Thyroid gland (tissue), 4 donors: Measurements from ENCODE around the gene MUC6. TPM values are rescaled to one million over a fixed set of nuclear protein-coding genes. Genes with fewer than 3 reads are reported as not detected.

Experiments used
- DNase-seq, 2 donors: peaks; one replicate each; pipeline ENCODE4 v3.0.0-alpha.2; 2019
- H3K27ac ChIP-seq, 3 donors: fragments of 200-600 bp; sonication (generic); 1 replicate in 2 of 3; 2 replicates in 1 of 3; pipeline ENCODE4 v1.5.1; 2016 to 2019; ENCODE audit warnings: mild to moderate bottlenecking in 1 of 3, moderate library complexity in 1 of 3
- H3K27me3 ChIP-seq: fragments of 200-600 bp; sonication (generic); one replicate; pipeline ENCODE4 v1.5.1; 2019
- H3K36me3 ChIP-seq, 2 donors: fragments of 200-600 bp; sonication (generic); one replicate each; pipeline ENCODE4 v1.5.1; 2016 to 2019
- H3K4me1 ChIP-seq, 2 donors: fragments of 200-600 bp; sonication (generic); one replicate each; pipeline ENCODE4 v1.5.1; 2017 to 2019
- H3K4me3 ChIP-seq, 3 donors: fragments of 200-600 bp; sonication (generic); replicated peaks in 1 of 3; 1 replicate in 2 of 3; 2 replicates in 1 of 3; pipeline ENCODE4 v1.5.1; 2016; ENCODE audit warnings: mild to moderate bottlenecking in 1 of 3
- H3K9me3 ChIP-seq: fragments of 200-600 bp; sonication (generic); one replicate; pipeline ENCODE4 v1.5.1; 2017
- CTCF ChIP-seq, 6 experiments: fragments of 200-600 bp in 3 of 6; fragments of 450-650 bp in 3 of 6; sonication (generic) in 3 of 6; IDR thresholded peaks; one replicate each; pipeline ENCODE4 v1.5.1; 2016 to 2019; ENCODE audit warnings: antibody characterized with exemption in 6 of 6, mild to moderate bottlenecking in 2 of 6, inconsistent platforms in 1 of 6, moderate library complexity in 1 of 6
- POLR2A ChIP-seq, 2 donors: fragments of 450-650 bp; IDR thresholded peaks; one replicate each; pipeline ENCODE4 v1.6.1; 2017; ENCODE audit warnings: antibody characterized with exemption in 2 of 2, mild to moderate bottlenecking in 2 of 2, moderate library complexity in 1 of 2
- WGBS, 2 donors: methylation state at CpG; one replicate each; pipeline ENCODE4 v1.1.5; 2017; 5-methylcytosine and 5-hydroxymethylcytosine counted together
- intact Hi-C: fragments of 100-400 bp; cut with DNase I; formaldehyde crosslinking; loops from one replicate; pipeline ENCODE4 v1.15.1; 2023
- total RNA-seq, 4 donors: library from RNA; depleted of rRNA; stranded (reverse); fragments of >200 nt; gene quantifications; one replicate each; pipeline ENCODE4 v1.2.3, GENCODE V29; 2016

Gene MUC6
- total RNA-seq, 4 donors from 2014 or later: not detected

- H3K4me3 ChIP-seq: no peak overlapping the region
- TF ChIP-seq POLR2A (IDR thresholded peaks at IDR 0.05): no peak
- no peak for TF ChIP-seq CTCF (IDR thresholded peaks at IDR 0.05)
- H3K9me3 ChIP-seq: no peaks in the 10 kb centered on the region
- H3K27ac ChIP-seq: no peak overlapping the region
- H3K36me3 ChIP-seq: peaks cover 42% of the 10 kb centered on the region in 2 donors
- WGBS, 2 donors: 95 to 97% methylated on average over 8 to 17 of the region's 17 CpGs
- intact Hi-C loops: no loop called here
- H3K27me3 ChIP-seq: no peaks in the 10 kb centered on the region
- DNase-seq: no peak
- H3K4me1 ChIP-seq: no peaks in the 10 kb centered on the region
Observed at GRCh38 chr11:1012291-1012690, 24.2 kb downstream of the MUC6 start.

GRCh38 chr11:1011320-1011698 is 25.2 kb downstream of the MUC6 start:
- DNase-seq: no peak
- WGBS, 2 donors: 91 to 93% methylated on average over 9 to 11 of the region's 17 CpGs
- no peak overlapping the region for H3K27ac ChIP-seq
- intact Hi-C loops: no loop called here
- no peaks in the 10 kb centered on the region for H3K4me1 ChIP-seq
- no peak for TF ChIP-seq CTCF (IDR thresholded peaks at IDR 0.05)
- no peak for TF ChIP-seq POLR2A (IDR thresholded peaks at IDR 0.05)
- H3K36me3 ChIP-seq: peaks cover 43 to 50% of the 10 kb centered on the region in 2 donors
- no peak overlapping the region for H3K4me3 ChIP-seq
- H3K27me3 ChIP-seq: no peaks in the 10 kb centered on the region
- no peaks in the 10 kb centered on the region for H3K9me3 ChIP-seq

GRCh38 chr11:1010551-1011319 is 25.8 kb downstream of the MUC6 start:
- Histone ChIP-seq H3K4me1 (no peaks in the 10 kb centered on the region), H3K27ac (no peak overlapping the region), H3K27me3 (no peaks in the 10 kb centered on the region), H3K4me3 (no peak overlapping the region), H3K36me3 (peaks cover 43 to 52% of the 10 kb centered on the region in 2 donors), H3K9me3 (no peaks in the 10 kb centered on the region)
- TF ChIP-seq CTCF (IDR thresholded peaks at IDR 0.05): no peak
- TF ChIP-seq POLR2A (IDR thresholded peaks at IDR 0.05): no peak
- 90 to 96% methylated on average over 30 to 35 of the region's 35 CpGs for WGBS, 2 donors
- intact Hi-C loops: no loop called here
- no peak for DNase-seq

GRCh38 chr11:1009991-1010390 is 26.5 kb downstream of the MUC6 start:
- no peaks in the 10 kb centered on the region for H3K4me1 ChIP-seq
- TF ChIP-seq POLR2A (IDR thresholded peaks at IDR 0.05) (no peak), CTCF (IDR thresholded peaks at IDR 0.05) (no peak)
- no peak overlapping the region for H3K4me3 ChIP-seq
- no peak overlapping the region for H3K27ac ChIP-seq
- H3K9me3 ChIP-seq: no peaks in the 10 kb centered on the region
- intact Hi-C loops: no loop called here
- H3K36me3 ChIP-seq: peaks cover 43 to 52% of the 10 kb centered on the region in 2 donors
- WGBS, 2 donors: 92 to 97% methylated on average over 12 to 17 of the region's 17 CpGs
- DNase-seq: no peak
- no peaks in the 10 kb centered on the region for H3K27me3 ChIP-seq

GRCh38 chr11:1009371-1009770 is 27.1 kb downstream of the MUC6 start:
- no peak for DNase-seq
- Histone ChIP-seq H3K9me3 (no peaks in the 10 kb centered on the region), H3K27me3 (no peaks in the 10 kb centered on the region), H3K4me3 (no peak overlapping the region), H3K36me3 (peaks cover 44 to 52% of the 10 kb centered on the region in 2 donors), H3K27ac (no peak overlapping the region), H3K4me1 (no peaks in the 10 kb centered on the region)
- 92 to 97% methylated on average over 26 to 30 of the region's 33 CpGs for WGBS, 2 donors
- intact Hi-C loops: no loop called here
- TF ChIP-seq CTCF (IDR thresholded peaks at IDR 0.05) (no peak), POLR2A (IDR thresholded peaks at IDR 0.05) (no peak)
